ENCODE data around the gene MEGF6.

DNA sequence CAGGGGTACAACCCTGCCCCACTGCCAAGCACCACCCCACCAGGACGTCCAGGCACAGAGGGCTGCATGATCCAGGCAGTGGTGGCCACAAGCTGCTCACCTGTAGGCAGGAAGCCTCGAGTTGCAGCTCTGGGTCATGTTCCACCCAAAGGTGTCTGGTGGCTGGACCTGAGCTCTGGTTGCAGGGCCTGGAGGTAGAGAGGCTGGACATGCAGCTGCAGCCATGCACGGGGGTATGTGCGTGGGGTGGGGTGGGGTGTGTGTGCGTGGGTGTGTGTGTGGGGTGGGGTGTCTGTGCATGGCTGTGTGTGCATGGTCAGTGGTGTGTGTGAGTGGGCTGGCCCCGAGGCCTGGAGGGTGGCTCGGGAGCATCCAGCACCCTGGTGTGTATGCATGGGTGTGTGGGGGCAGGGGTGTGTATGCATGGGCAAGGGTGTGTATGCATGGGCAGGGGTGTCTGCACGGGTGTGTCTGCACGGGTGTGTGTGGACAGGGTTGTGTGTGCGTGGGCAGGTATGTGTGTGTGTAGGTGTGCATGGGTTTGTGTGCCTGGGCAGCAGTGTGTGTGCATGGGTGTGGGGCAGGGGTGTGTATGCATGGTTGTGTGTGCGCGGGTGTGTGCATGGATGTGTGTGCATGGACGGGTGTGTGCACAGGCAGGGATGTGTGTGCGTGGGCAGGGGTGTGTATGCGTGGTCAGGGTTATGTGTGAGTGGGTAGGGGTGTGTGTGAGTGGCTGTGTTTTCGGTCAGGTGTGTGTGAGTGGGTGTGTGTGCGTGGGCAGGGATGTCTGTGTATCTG lies 141.3 kb downstream of the MEGF6 start:
- TF ChIP-seq, protein P1, sequence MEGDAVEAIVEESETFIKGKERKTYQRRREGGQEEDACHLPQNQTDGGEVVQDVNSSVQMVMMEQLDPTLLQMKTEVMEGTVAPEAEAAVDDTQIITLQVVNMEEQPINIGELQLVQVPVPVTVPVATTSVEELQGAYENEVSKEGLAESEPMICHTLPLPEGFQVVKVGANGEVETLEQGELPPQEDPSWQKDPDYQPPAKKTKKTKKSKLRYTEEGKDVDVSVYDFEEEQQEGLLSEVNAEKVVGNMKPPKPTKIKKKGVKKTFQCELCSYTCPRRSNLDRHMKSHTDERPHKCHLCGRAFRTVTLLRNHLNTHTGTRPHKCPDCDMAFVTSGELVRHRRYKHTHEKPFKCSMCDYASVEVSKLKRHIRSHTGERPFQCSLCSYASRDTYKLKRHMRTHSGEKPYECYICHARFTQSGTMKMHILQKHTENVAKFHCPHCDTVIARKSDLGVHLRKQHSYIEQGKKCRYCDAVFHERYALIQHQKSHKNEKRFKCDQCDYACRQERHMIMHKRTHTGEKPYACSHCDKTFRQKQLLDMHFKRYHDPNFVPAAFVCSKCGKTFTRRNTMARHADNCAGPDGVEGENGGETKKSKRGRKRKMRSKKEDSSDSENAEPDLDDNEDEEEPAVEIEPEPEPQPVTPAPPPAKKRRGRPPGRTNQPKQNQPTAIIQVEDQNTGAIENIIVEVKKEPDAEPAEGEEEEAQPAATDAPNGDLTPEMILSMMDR (IDR thresholded peaks at IDR 0.05), result no peak
- TF ChIP-seq POLR2A (IDR thresholded peaks at IDR 0.05), result no peak

Data from heart left ventricle (tissue), 13 donors.